CD14-positive monocyte (primary cell): ENCODE results near the gene MLN. TPM values are rescaled to one million over a fixed set of nuclear protein-coding genes. Genes with fewer than 3 reads are reported as not detected.

ENCODE experiments used
- DNase-seq, 3 donors: peaks; one replicate each; pipeline ENCODE4 v3.0.0-alpha.2; 2011 to 2022
- H2AFZ ChIP-seq: 2 replicates; pipeline ENCODE4 v1.6.0; 2012; ENCODE audit warnings: mild to moderate bottlenecking, low read depth, low read length, inconsistent platforms; ENCODE audit not compliant: insufficient read depth, poor library complexity, severe bottlenecking
- H3K27ac ChIP-seq, 2 donors: 1 replicate in 1 of 2; 2 replicates in 1 of 2; pipeline ENCODE4 v1.5.1; 2012 to 2013; ENCODE audit warnings: low read length in 2 of 2, control low read depth in 1 of 2, inconsistent platforms in 1 of 2, low read depth in 1 of 2, mild to moderate bottlenecking in 1 of 2
- H3K27me3 ChIP-seq, 2 donors: one replicate each; pipeline versions ENCODE4 v1.6.0 to v1.6.1; 2011 to 2013; ENCODE audit warnings: low read length in 2 of 2; ENCODE audit not compliant: control insufficient read depth in 2 of 2, insufficient read depth in 2 of 2
- H3K36me3 ChIP-seq, 2 donors: replicated peaks in 1 of 2; 1 replicate in 1 of 2; 2 replicates in 1 of 2; pipeline versions ENCODE4 v1.5.1 to v1.6.1; 2012 to 2013; ENCODE audit warnings: low read length in 2 of 2, control low read depth in 1 of 2, inconsistent platforms in 1 of 2, mild to moderate bottlenecking in 1 of 2; ENCODE audit not compliant: insufficient read depth in 2 of 2, control insufficient read depth in 1 of 2
- H3K4me1 ChIP-seq, 2 donors: 1 replicate in 1 of 2; 2 replicates in 1 of 2; pipeline versions ENCODE4 v1.5.1 to v1.6.1; 2012 to 2013; ENCODE audit warnings: low read length in 2 of 2, control low read depth in 1 of 2, inconsistent platforms in 1 of 2, mild to moderate bottlenecking in 1 of 2, moderate library complexity in 1 of 2; ENCODE audit not compliant: insufficient read depth in 2 of 2, control insufficient read depth in 1 of 2
- H3K4me2 ChIP-seq: replicated peaks from 2 replicates; pipeline ENCODE3; 2012; ENCODE audit warnings: low read length, moderate library complexity, mild to moderate bottlenecking; ENCODE audit not compliant: poor library complexity, severe bottlenecking; ENCODE audit errors: extremely low read depth
- H3K4me3 ChIP-seq, 3 experiments: fragments of 200-600 bp in 1 of 3; sonication (generic) in 1 of 3; replicated peaks in 1 of 3; 1 replicate in 2 of 3; 2 replicates in 1 of 3; pipeline ENCODE4 v1.5.1; 2011 to 2013; ENCODE audit warnings: low read length in 3 of 3, mild to moderate bottlenecking in 3 of 3, control low read depth in 2 of 3, low read depth in 2 of 3, inconsistent platforms in 1 of 3, moderate library complexity in 1 of 3
- H3K79me2 ChIP-seq: 2 replicates; pipeline ENCODE4 v1.6.0; 2012; ENCODE audit warnings: mild to moderate bottlenecking, control low read depth, inconsistent platforms, low read length, moderate library complexity; ENCODE audit not compliant: insufficient read depth
- H3K9ac ChIP-seq: 2 replicates; pipeline ENCODE4 v1.6.0; 2017; ENCODE audit warnings: low read length, mild to moderate bottlenecking; ENCODE audit not compliant: insufficient read depth, poor library complexity, severe bottlenecking
- H3K9me3 ChIP-seq, 2 donors: replicated peaks in 1 of 2; 1 replicate in 1 of 2; 2 replicates in 1 of 2; pipeline versions ENCODE4 v1.5.1 to v1.6.1; 2012 to 2013; ENCODE audit warnings: low read length in 2 of 2, control low read depth in 1 of 2; ENCODE audit not compliant: control insufficient read depth in 1 of 2, insufficient read depth in 1 of 2
- H4K20me1 ChIP-seq: 2 replicates; pipeline ENCODE4 v1.6.0; 2012; ENCODE audit warnings: mild to moderate bottlenecking, low read length, control low read depth, moderate library complexity; ENCODE audit not compliant: insufficient read depth
- H3K27ac Mint-ChIP-seq, 7 donors: one replicate each; pipeline ENCODE4 v1.8.0; 2020; ENCODE audit warnings: mild to moderate bottlenecking in 7 of 7, mixed read lengths in 7 of 7, moderate library complexity in 6 of 7, inconsistent platforms in 2 of 7
- H3K27me3 Mint-ChIP-seq, 3 donors: one replicate each; pipeline ENCODE4 v1.8.0; 2021 to 2022; ENCODE audit warnings: low read depth in 3 of 3, mild to moderate bottlenecking in 3 of 3, mixed read lengths in 3 of 3, moderate library complexity in 3 of 3, inconsistent platforms in 1 of 3
- H3K36me3 Mint-ChIP-seq, 2 donors: one replicate each; pipeline ENCODE4 v1.8.0; 2020; ENCODE audit warnings: mixed read lengths in 2 of 2, inconsistent platforms in 1 of 2, mild to moderate bottlenecking in 1 of 2
- H3K4me1 Mint-ChIP-seq: one replicate; pipeline ENCODE4 v1.8.0; 2020; ENCODE audit warnings: mild to moderate bottlenecking, mixed read lengths
- H3K4me3 Mint-ChIP-seq, 2 donors: one replicate each; pipeline ENCODE4 v1.8.0; 2020; ENCODE audit warnings: mild to moderate bottlenecking in 2 of 2, mixed read lengths in 2 of 2, moderate library complexity in 1 of 2
- H3K9me3 Mint-ChIP-seq, 7 donors: one replicate each; pipeline ENCODE4 v1.8.0; 2020 to 2022; ENCODE audit warnings: mixed read lengths in 7 of 7, mild to moderate bottlenecking in 6 of 7, moderate library complexity in 6 of 7, inconsistent platforms in 2 of 7
- CTCF ChIP-seq: fragments of 200-600 bp; IDR thresholded peaks from one replicate; pipeline ENCODE4 v1.8.0; 2022; ENCODE audit warnings: antibody characterized with exemption, mild to moderate bottlenecking
- WGBS: methylation state at CpG from one replicate; pipeline ENCODE4 v1.1.5; 2013; ENCODE audit warnings: missing lambda C conversion rate; ENCODE audit not compliant: insufficient coverage; 5-methylcytosine and 5-hydroxymethylcytosine counted together
- intact Hi-C, 2 donors: fragments of 100-400 bp; cut with micrococcal nuclease; formaldehyde crosslinking; loops; one replicate each; pipeline versions ENCODE4 v1.15.0 to v1.15.1; 2023
- polyA plus RNA-seq, 3 donors: library from polyadenylated mRNA; depleted of rRNA in 1 of 3; unstranded in 2 of 3; stranded (reverse) in 1 of 3; fragments of 300-500 nt in 2 of 3; fragments of >200 nt in 1 of 3; fragmentation: Illumina TruSeq in 2 of 3; gene quantifications; 1 replicate in 2 of 3; 2 replicates in 1 of 3; pipeline ENCODE4 v1.2.3, GENCODE V29; 2012 to 2021

MLN gene
- polyA plus RNA-seq, 3 donors: not detected

GRCh38 chr6:33809594-33809993 is 5.8 kb upstream of the MLN start:
- peaks cover 8% of the 10 kb centered on the region for H3K4me1 Mint-ChIP-seq
- H3K36me3 Mint-ChIP-seq: no peaks in the 10 kb centered on the region
- Histone ChIP-seq H3K9me3 (no peaks in the 10 kb centered on the region), H3K9ac (no peak overlapping the region), H3K79me2 (no peaks in the 10 kb centered on the region), H2AFZ (no peak overlapping the region), H3K4me3 (no peak overlapping the region), H3K36me3 (no peaks in the 10 kb centered on the region), H3K4me1 (peaks cover 0 to 4% of the 10 kb centered on the region in 2 donors), H4K20me1 (no peaks in the 10 kb centered on the region), H3K27me3 (peaks cover 6 to 35% of the 10 kb centered on the region in 2 donors), H3K4me2 (no peak overlapping the region), H3K27ac (no peak overlapping the region)
- no peak for DNase-seq
- intact Hi-C loops: no loop called here
- H3K27ac Mint-ChIP-seq: peak overlapping the region in 1 of 7 donors; percentile 46
- H3K27me3 Mint-ChIP-seq: peaks cover 23 to 63% (median 35%) of the 10 kb centered on the region in 3 donors
- H3K4me3 Mint-ChIP-seq: peak overlapping the region in 1 of 2 donors; percentile 7
- WGBS: no CpG with 5 or more reads among the region's 2 CpGs
- peaks cover 0 to 2% (median 0%) of the 10 kb centered on the region in 7 donors for H3K9me3 Mint-ChIP-seq
- no peak for TF ChIP-seq CTCF

DNA sequence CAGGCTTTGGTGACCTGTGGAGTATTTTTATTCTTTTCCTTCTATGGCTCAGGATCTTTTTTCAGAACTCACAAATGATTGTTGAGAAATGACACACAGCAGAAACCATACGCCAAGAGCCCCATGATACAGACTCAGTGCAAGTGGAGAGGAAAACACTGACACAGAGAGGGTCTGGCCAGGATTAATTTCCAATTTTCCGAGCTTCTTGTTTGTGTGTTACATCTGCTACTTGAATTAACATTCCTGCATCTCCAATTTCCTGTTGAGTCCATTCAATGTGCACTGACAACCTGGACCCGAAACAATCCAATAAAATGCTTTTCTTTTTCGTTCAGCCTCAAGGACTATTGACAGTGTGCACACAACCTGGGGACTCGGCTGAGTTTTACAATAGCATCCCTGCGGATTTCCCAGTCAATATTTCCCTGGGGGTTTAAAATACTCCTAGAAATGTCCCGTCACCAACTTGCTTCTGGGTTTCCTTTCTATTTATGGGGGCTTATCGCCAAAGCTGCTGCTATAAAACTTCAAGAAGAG is 4.9 kb upstream of the MLN start:
- H3K4me1 ChIP-seq: peaks cover 0 to 4% of the 10 kb centered on the region in 2 donors
- Mint-ChIP-seq H3K9me3 (peaks cover 0 to 2% (median 0%) of the 10 kb centered on the region in 7 donors), H3K4me3 (no peak overlapping the region), H3K4me1 (peaks cover 8% of the 10 kb centered on the region), H3K27me3 (peaks cover 26 to 64% (median 33%) of the 10 kb centered on the region in 3 donors), H3K27ac (no peak overlapping the region), H3K36me3 (no peaks in the 10 kb centered on the region)
- no peak overlapping the region for H3K4me3 ChIP-seq
- no peaks in the 10 kb centered on the region for H3K79me2 ChIP-seq
- no peak overlapping the region for H3K27ac ChIP-seq
- no peak overlapping the region for H3K4me2 ChIP-seq
- peaks cover 6 to 35% of the 10 kb centered on the region in 2 donors for H3K27me3 ChIP-seq
- no peak overlapping the region for H3K9ac ChIP-seq
- DNase-seq: no peak
- WGBS: 55% methylated on average over 6 of the region's 8 CpGs
- no peaks in the 10 kb centered on the region for H3K36me3 ChIP-seq
- TF ChIP-seq CTCF: no peak
- no peaks in the 10 kb centered on the region for H4K20me1 ChIP-seq
- H2AFZ ChIP-seq: no peak overlapping the region
- H3K9me3 ChIP-seq: no peaks in the 10 kb centered on the region
- intact Hi-C loops: no loop called here
